Measurements from ENCODE around the gene BPI.

- TF ChIP-seq CTCF (IDR thresholded peaks at IDR 0.05) = no peak
- no peak for TF ChIP-seq POLR2A (IDR thresholded peaks at IDR 0.05)
Measured at GRCh38 chr20:38331245-38331644, 27.3 kb downstream of the BPI start.

All from heart left ventricle (tissue), 13 donors.